Naive thymus-derived CD4-positive, alpha-beta T cell (primary cell): Measurements from ENCODE around the gene PRDM1. TPM values are rescaled to one million over a fixed set of nuclear protein-coding genes. Genes with fewer than 3 reads are reported as not detected.

Experiments
- ATAC-seq: fragments of 150-1000 bp; cut with Tn5 transposase; 2 replicates; pipeline ENCODE4 v1.10.0; 2021; ENCODE audit warnings: mild to moderate bottlenecking, moderate library complexity
- CTCF ChIA-PET: fragments of 350-600 bp; sonication (Branson Sonifier 250); formaldehyde crosslinking; loops from one replicate; lab custom pipeline; 2021; ENCODE audit warnings: antibody characterized with exemption; lab: Charles Lee
- POLR2A ChIA-PET: fragments of 350-600 bp; sonication (Branson Sonifier 250); formaldehyde crosslinking; loops from one replicate; lab custom pipeline; 2021; ENCODE audit warnings: antibody characterized with exemption, inconsistent platforms; lab: Charles Lee
- DNase-seq, 9 donors: peaks; one replicate each; pipeline versions ENCODE4 v3.0.0 to v3.0.0-alpha.2; 2020 to 2022; ENCODE audit warnings: mixed read lengths in 1 of 9
- H3K27ac ChIP-seq: one replicate; pipeline ENCODE4 v1.7.0; 2013; ENCODE audit warnings: mild to moderate bottlenecking, low read depth, low read length, moderate library complexity
- H3K27me3 ChIP-seq, 2 donors: one replicate each; pipeline ENCODE4 v1.7.0; 2013; ENCODE audit warnings: low read length in 2 of 2, mild to moderate bottlenecking in 2 of 2, moderate library complexity in 2 of 2; ENCODE audit not compliant: control insufficient read depth in 2 of 2, insufficient read depth in 2 of 2
- H3K36me3 ChIP-seq, 3 experiments: 1 replicate in 2 of 3; 2 replicates in 1 of 3; pipeline ENCODE4 v1.7.0; 2013; ENCODE audit warnings: low read length in 3 of 3, mild to moderate bottlenecking in 3 of 3, moderate library complexity in 1 of 3; ENCODE audit not compliant: insufficient read depth in 3 of 3, control insufficient read depth in 2 of 3
- H3K4me1 ChIP-seq, 2 donors: one replicate each; pipeline ENCODE4 v1.7.0; 2013; ENCODE audit warnings: low read length in 2 of 2, mild to moderate bottlenecking in 2 of 2, moderate library complexity in 1 of 2; ENCODE audit not compliant: control insufficient read depth in 2 of 2, insufficient read depth in 2 of 2
- H3K4me3 ChIP-seq: 2 replicates; pipeline ENCODE4 v1.7.0; 2013; ENCODE audit warnings: mild to moderate bottlenecking, low read length
- H3K9me3 ChIP-seq, 3 experiments: 1 replicate in 2 of 3; 2 replicates in 1 of 3; pipeline ENCODE4 v1.7.0; 2013; ENCODE audit warnings: low read length in 3 of 3; ENCODE audit not compliant: control insufficient read depth in 2 of 3
- H3K27ac Mint-ChIP-seq, 9 donors: one replicate each; pipeline ENCODE4 v1.8.0; 2020 to 2022; ENCODE audit warnings: mixed read lengths in 9 of 9, mild to moderate bottlenecking in 8 of 9, moderate library complexity in 5 of 9, inconsistent platforms in 2 of 9
- H3K27me3 Mint-ChIP-seq, 5 donors: one replicate each; pipeline ENCODE4 v1.8.0; 2021 to 2022; ENCODE audit warnings: mixed read lengths in 5 of 5, mild to moderate bottlenecking in 1 of 5
- H3K36me3 Mint-ChIP-seq, 5 donors: one replicate each; pipeline ENCODE4 v1.8.0; 2020 to 2022; ENCODE audit warnings: mixed read lengths in 5 of 5, mild to moderate bottlenecking in 3 of 5, inconsistent platforms in 1 of 5
- H3K4me1 Mint-ChIP-seq, 7 donors: one replicate each; pipeline ENCODE4 v1.8.0; 2020 to 2022; ENCODE audit warnings: mixed read lengths in 7 of 7, mild to moderate bottlenecking in 3 of 7, inconsistent platforms in 1 of 7
- H3K4me3 Mint-ChIP-seq, 10 donors: one replicate each; pipeline ENCODE4 v1.8.0; 2020 to 2022; ENCODE audit warnings: mild to moderate bottlenecking in 10 of 10, mixed read lengths in 10 of 10, moderate library complexity in 6 of 10, inconsistent platforms in 2 of 10
- H3K9me3 Mint-ChIP-seq, 11 donors: one replicate each; pipeline ENCODE4 v1.8.0; 2020 to 2022; ENCODE audit warnings: mixed read lengths in 11 of 11, mild to moderate bottlenecking in 4 of 11, inconsistent platforms in 1 of 11, moderate library complexity in 1 of 11
- intact Hi-C, 2 donors: fragments of 100-400 bp; cut with micrococcal nuclease; formaldehyde crosslinking; loops; one replicate each; pipeline ENCODE4 v1.15.1; 2023
- polyA plus RNA-seq, 2 donors: library from polyadenylated mRNA; unstranded; fragments of 300-500 nt; fragmentation: Illumina TruSeq; gene quantifications; one replicate each; pipeline ENCODE4 v1.2.3, GENCODE V29; 2021
- total RNA-seq, 6 experiments: library from RNA in 5 of 6; stranded (reverse) in 5 of 6; gene quantifications; 1 replicate in 5 of 6; 2 replicates in 1 of 6; pipeline ENCODE4 v1.2.3 and lab custom pipeline; 2021 to 2026

The PRDM1 gene
- total and polyA plus RNA-seq, 7 experiments from 2014 or later, result 2.0 to 64.1 (median 5.6) TPM

GRCh38 chr6:106116125-106116832 lies 30.1 kb downstream of the PRDM1 start:
- H3K27me3 Mint-ChIP-seq, result peaks cover 0 to 5% (median 0%) of the 10 kb centered on the region in 5 donors
- intact Hi-C loops, result loop anchor here (2.0 to 5.0 kb wide), 3 partner anchors 46 to 59 kb away; no protein-coding TSS in a partner anchor

GRCh38 chr6:106117579-106117978 lies 31.4 kb downstream of the PRDM1 start:
- peak overlapping the region; percentile 9 to 83 (median 52) for H3K4me3 Mint-ChIP-seq
- peak; percentile 95 for ATAC-seq
- intact Hi-C loops, result loop anchor here (1.0 to 5.0 kb wide), 9 partner anchors 15 to 125 kb away; no protein-coding TSS in a partner anchor
- H3K9me3 Mint-ChIP-seq, result peaks cover 0 to 3% (median 0%) of the 10 kb centered on the region in 11 donors
- H3K27me3 Mint-ChIP-seq, result peaks cover 0 to under 1% (median 0%) of the 10 kb centered on the region in 5 donors
- H3K27ac Mint-ChIP-seq, result peak overlapping the region; percentile 23 to 92 (median 75)
- Histone ChIP-seq H3K9me3 (no peaks in the 10 kb centered on the region), H3K27ac (no peak overlapping the region), H3K36me3 (no peaks in the 10 kb centered on the region), H3K4me1 (peaks cover 32 to 64% of the 10 kb centered on the region in 2 donors), H3K27me3 (no peaks in the 10 kb centered on the region), H3K4me3 (no peak overlapping the region)
- ChIA-PET POLR2A (interaction anchor here (0.6 to 2.2 kb wide), 6 partner anchors 18 to 125 kb away, joined by 3 to 10 read pairs (median 4); no protein-coding TSS in a partner anchor), CTCF (interaction anchor here (0.6 to 1.0 kb wide), 3 partner anchors 15 to 181 kb away, joined by 3 read pairs; no protein-coding TSS in a partner anchor)
- peaks cover 32 to 77% (median 55%) of the 10 kb centered on the region in 7 donors for H3K4me1 Mint-ChIP-seq
- peak in 8 of 9 donors; percentile 45 to 86 (median 80) for DNase-seq
- H3K36me3 Mint-ChIP-seq, result peaks cover 0 to 15% (median 0%) of the 10 kb centered on the region in 5 donors

More at GRCh38 chr6:106116125-106116832, 30.1 kb downstream of the PRDM1 start:
- DNase-seq (no peak), ATAC-seq (no peak)
- Histone ChIP-seq H3K36me3 (no peaks in the 10 kb centered on the region), H3K4me1 (peaks cover 39 to 77% of the 10 kb centered on the region in 2 donors), H3K9me3 (no peaks in the 10 kb centered on the region), H3K27me3 (no peaks in the 10 kb centered on the region), H3K4me3 (no peak overlapping the region), H3K27ac (no peak overlapping the region)
- peak overlapping the region in 5 of 10 donors; percentile 5 to 72 (median 30) for H3K4me3 Mint-ChIP-seq
- ChIA-PET POLR2A (interaction anchor here (0.6 to 2.2 kb wide), 3 partner anchors 16 to 135 kb away, joined by 3 to 7 read pairs (median 5); no protein-coding TSS in a partner anchor), CTCF (interaction anchor here (1.3 to 1.6 kb wide), 2 partner anchors 29 to 128 kb away, joined by 3 to 5 read pairs; partner anchors contain the start of gene PRDM1)
- peaks cover 41 to 82% (median 65%) of the 10 kb centered on the region in 7 donors for H3K4me1 Mint-ChIP-seq
- H3K36me3 Mint-ChIP-seq, result peaks cover 0 to 15% (median 0%) of the 10 kb centered on the region in 5 donors
- H3K9me3 Mint-ChIP-seq, result peaks cover 0 to 3% (median 0%) of the 10 kb centered on the region in 11 donors
- H3K27ac Mint-ChIP-seq, result peak overlapping the region in 1 of 9 donors; percentile 77

GRCh38 chr6:106118835-106119431 lies 32.8 kb downstream of the PRDM1 start:
- peaks cover 26 to 65% (median 41%) of the 10 kb centered on the region in 7 donors for H3K4me1 Mint-ChIP-seq
- CTCF ChIA-PET, result interaction anchor here (1.1 to 1.2 kb wide), 2 partner anchors 19 to 63 kb away, joined by 3 to 4 read pairs; no protein-coding TSS in a partner anchor
- Histone ChIP-seq H3K4me3 (no peak overlapping the region), H3K36me3 (no peaks in the 10 kb centered on the region), H3K27me3 (no peaks in the 10 kb centered on the region), H3K27ac (no peak overlapping the region), H3K4me1 (peaks cover 19 to 51% of the 10 kb centered on the region in 2 donors), H3K9me3 (no peaks in the 10 kb centered on the region)
- H3K27me3 Mint-ChIP-seq, result peaks cover 0 to 4% (median 0%) of the 10 kb centered on the region in 5 donors
- peak overlapping the region in 1 of 10 donors; percentile 26 for H3K4me3 Mint-ChIP-seq
- H3K9me3 Mint-ChIP-seq, result peaks cover 0 to 3% (median 0%) of the 10 kb centered on the region in 11 donors
- intact Hi-C loops, result loop anchor here in 1 of 2 donors (5.0 kb wide), 1 partner anchor 43 kb away; no protein-coding TSS in a partner anchor
- DNase-seq, result no peak
- peak overlapping the region in 3 of 9 donors; percentile 10 to 38 (median 21) for H3K27ac Mint-ChIP-seq
- ATAC-seq, result no peak
- POLR2A ChIA-PET, result interaction anchor here (1.5 to 2.0 kb wide), 2 partner anchors 20 to 127 kb away, joined by 9 to 10 read pairs; no protein-coding TSS in a partner anchor
- peaks cover 0 to 15% (median 0%) of the 10 kb centered on the region in 5 donors for H3K36me3 Mint-ChIP-seq

- Histone ChIP-seq H3K4me3 (no peak overlapping the region), H3K36me3 (no peaks in the 10 kb centered on the region), H3K27ac (no peak overlapping the region), H3K27me3 (no peaks in the 10 kb centered on the region), H3K4me1 (peaks cover 19 to 45% of the 10 kb centered on the region in 2 donors), H3K9me3 (no peaks in the 10 kb centered on the region)
- DNase-seq (no peak), ATAC-seq (no peak)
- H3K9me3 Mint-ChIP-seq, result peaks cover 0 to 3% (median 0%) of the 10 kb centered on the region in 11 donors
- H3K27ac Mint-ChIP-seq, result peak overlapping the region in 1 of 9 donors; percentile 32
- peaks cover 0 to 5% (median 0%) of the 10 kb centered on the region in 5 donors for H3K27me3 Mint-ChIP-seq
- ChIA-PET POLR2A (interaction anchor here (1.5 kb wide), 1 partner anchor 21 kb away, joined by 9 read pairs; no protein-coding TSS in a partner anchor), CTCF (no interaction called here)
- intact Hi-C loops, result loop anchor here in 1 of 2 donors (5.0 kb wide), 1 partner anchor 43 kb away; no protein-coding TSS in a partner anchor
- H3K4me1 Mint-ChIP-seq, result peaks cover 23 to 59% (median 38%) of the 10 kb centered on the region in 7 donors
- H3K4me3 Mint-ChIP-seq, result no peak overlapping the region
- H3K36me3 Mint-ChIP-seq, result peaks cover 0 to 15% (median 0%) of the 10 kb centered on the region in 5 donors
Observed at GRCh38 chr6:106119546-106119945, 33.4 kb downstream of the PRDM1 start.

- no peaks in the 10 kb centered on the region for H3K36me3 ChIP-seq
- POLR2A ChIA-PET, result no interaction called here
- H3K27me3 ChIP-seq, result no peaks in the 10 kb centered on the region
- no peaks in the 10 kb centered on the region for H3K9me3 ChIP-seq
- intact Hi-C loops, result no loop called here
- CTCF ChIA-PET, result no interaction called here
- H3K4me3 ChIP-seq, result no peak overlapping the region
- H3K36me3 Mint-ChIP-seq, result peaks cover 0 to 15% (median 0%) of the 10 kb centered on the region in 5 donors
- no peak for ATAC-seq
- no peak for DNase-seq
- peaks cover 0 to 3% (median 0%) of the 10 kb centered on the region in 11 donors for H3K9me3 Mint-ChIP-seq
- H3K4me1 ChIP-seq, result peaks cover 19 to 40% of the 10 kb centered on the region in 2 donors
- H3K27ac Mint-ChIP-seq, result no peak overlapping the region
- H3K4me1 Mint-ChIP-seq, result peaks cover 23 to 58% (median 38%) of the 10 kb centered on the region in 7 donors
- H3K4me3 Mint-ChIP-seq, result no peak overlapping the region
- peaks cover 0 to 7% (median 0%) of the 10 kb centered on the region in 5 donors for H3K27me3 Mint-ChIP-seq
- no peak overlapping the region for H3K27ac ChIP-seq
Observed at GRCh38 chr6:106120006-106120405, 33.9 kb downstream of the PRDM1 start.

GRCh38 chr6:106120406-106120805 lies 34.3 kb downstream of the PRDM1 start:
- Mint-ChIP-seq H3K4me3 (no peak overlapping the region), H3K27me3 (peaks cover 0 to 9% (median 0%) of the 10 kb centered on the region in 5 donors), H3K9me3 (peaks cover 0 to 3% (median 0%) of the 10 kb centered on the region in 11 donors), H3K4me1 (peaks cover 21 to 57% (median 38%) of the 10 kb centered on the region in 7 donors), H3K36me3 (peaks cover 0 to 15% (median 0%) of the 10 kb centered on the region in 5 donors), H3K27ac (no peak overlapping the region)
- peaks cover 19 to 36% of the 10 kb centered on the region in 2 donors for H3K4me1 ChIP-seq
- no peaks in the 10 kb centered on the region for H3K27me3 ChIP-seq
- intact Hi-C loops, result no loop called here
- H3K4me3 ChIP-seq, result no peak overlapping the region
- no peak for ATAC-seq
- H3K36me3 ChIP-seq, result no peaks in the 10 kb centered on the region
- ChIA-PET POLR2A (no interaction called here), CTCF (no interaction called here)
- H3K9me3 ChIP-seq, result no peaks in the 10 kb centered on the region
- DNase-seq, result no peak
- H3K27ac ChIP-seq, result no peak overlapping the region
